GM12874 (cell line): Measurements from ENCODE around the gene CASQ2.

Experiments
- TF ChIP-seq, protein P1 (sequence below): IDR thresholded peaks from 2 replicates; pipeline ENCODE4 v1.5.1; 2011; ENCODE audit warnings: low read depth, mild to moderate bottlenecking, control low read depth, low read length, moderate library complexity; ENCODE audit not compliant: insufficient read depth

CASQ2 gene

DNA sequence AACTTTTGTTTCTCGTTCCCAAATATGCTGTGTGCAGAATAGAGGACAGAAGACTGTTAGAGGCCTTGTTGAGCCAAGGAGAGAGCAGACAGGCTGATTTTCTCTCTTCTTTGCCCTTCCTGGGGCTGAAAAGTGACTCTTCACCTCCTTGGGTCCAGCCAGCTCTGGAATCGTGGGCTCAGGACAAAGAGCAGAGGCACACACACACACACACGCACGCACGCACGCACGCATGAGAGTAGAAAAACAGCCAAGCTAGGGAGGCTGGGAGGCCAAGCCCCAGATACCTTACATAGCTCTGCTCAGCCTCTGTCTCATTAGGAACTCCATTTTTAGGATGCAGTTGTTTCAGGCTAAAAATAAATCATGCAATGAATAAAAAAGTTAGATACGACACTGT is at the start of gene CASQ2:
Gene CASQ2 (minus strand): TSS at position 166 of the 400 bp plus-strand sequence. CDS start 173 bp downstream, outside the sequence.
- TF ChIP-seq, protein P1, sequence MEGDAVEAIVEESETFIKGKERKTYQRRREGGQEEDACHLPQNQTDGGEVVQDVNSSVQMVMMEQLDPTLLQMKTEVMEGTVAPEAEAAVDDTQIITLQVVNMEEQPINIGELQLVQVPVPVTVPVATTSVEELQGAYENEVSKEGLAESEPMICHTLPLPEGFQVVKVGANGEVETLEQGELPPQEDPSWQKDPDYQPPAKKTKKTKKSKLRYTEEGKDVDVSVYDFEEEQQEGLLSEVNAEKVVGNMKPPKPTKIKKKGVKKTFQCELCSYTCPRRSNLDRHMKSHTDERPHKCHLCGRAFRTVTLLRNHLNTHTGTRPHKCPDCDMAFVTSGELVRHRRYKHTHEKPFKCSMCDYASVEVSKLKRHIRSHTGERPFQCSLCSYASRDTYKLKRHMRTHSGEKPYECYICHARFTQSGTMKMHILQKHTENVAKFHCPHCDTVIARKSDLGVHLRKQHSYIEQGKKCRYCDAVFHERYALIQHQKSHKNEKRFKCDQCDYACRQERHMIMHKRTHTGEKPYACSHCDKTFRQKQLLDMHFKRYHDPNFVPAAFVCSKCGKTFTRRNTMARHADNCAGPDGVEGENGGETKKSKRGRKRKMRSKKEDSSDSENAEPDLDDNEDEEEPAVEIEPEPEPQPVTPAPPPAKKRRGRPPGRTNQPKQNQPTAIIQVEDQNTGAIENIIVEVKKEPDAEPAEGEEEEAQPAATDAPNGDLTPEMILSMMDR = no peak

DNA sequence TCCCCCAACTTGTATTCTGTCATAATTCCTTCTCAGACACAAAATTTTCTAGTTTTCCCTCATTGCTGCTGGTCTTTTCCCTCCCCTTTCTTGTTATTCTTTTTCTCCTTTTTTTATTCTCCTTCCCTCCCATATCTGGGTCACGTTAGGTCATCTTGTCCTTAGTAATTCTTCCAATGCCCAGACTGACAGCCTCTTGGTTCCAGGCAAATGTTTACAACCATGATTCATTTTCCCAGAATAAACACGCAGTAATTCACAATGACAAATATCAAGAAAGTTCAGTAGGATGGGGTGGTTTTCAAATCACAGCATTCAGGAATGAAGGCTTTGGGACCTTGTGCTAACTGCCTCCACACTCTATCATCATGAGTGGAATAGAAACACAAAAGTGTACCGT is 47.2 kb upstream of the CASQ2 start:
- TF ChIP-seq, protein P1 = no peak

DNA sequence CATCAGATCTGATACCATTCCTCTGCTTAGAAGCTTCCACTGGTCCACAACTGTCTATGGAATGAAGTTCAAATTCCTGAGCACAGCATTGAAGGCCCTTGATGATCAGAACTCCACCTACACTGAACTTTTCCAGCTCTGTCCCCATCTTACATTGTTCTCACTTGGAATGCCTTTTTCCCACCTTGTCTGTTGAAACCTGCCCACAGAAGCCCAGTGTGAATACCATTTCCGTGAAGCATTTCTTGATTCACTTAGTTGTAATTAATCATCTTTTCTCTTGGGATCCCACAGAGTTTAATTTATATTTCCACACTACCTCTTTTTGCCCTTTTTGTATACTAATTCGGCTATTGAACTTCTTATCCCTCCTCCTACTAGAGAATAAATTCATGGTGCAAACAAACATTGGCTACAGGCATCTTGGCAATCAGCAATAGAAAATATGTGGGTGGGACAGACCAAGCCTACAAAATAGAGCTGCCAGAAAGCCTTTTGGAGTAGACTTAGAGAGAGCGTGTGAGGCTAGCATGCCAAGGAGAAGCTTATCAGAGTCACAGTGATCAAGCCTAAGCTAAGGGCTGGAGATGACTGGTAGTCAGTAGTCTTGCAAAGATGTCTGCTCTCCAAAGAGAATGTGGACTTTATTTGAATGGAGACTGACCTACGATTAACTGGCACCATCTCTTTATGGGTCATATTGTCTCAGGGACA is 46.3 kb upstream of the CASQ2 start:
- TF ChIP-seq, protein P1 = no peak

- TF ChIP-seq, protein P1 = no peak
Measured at GRCh38 chr1:115813727-115814126, 45.2 kb upstream of the CASQ2 start.

DNA sequence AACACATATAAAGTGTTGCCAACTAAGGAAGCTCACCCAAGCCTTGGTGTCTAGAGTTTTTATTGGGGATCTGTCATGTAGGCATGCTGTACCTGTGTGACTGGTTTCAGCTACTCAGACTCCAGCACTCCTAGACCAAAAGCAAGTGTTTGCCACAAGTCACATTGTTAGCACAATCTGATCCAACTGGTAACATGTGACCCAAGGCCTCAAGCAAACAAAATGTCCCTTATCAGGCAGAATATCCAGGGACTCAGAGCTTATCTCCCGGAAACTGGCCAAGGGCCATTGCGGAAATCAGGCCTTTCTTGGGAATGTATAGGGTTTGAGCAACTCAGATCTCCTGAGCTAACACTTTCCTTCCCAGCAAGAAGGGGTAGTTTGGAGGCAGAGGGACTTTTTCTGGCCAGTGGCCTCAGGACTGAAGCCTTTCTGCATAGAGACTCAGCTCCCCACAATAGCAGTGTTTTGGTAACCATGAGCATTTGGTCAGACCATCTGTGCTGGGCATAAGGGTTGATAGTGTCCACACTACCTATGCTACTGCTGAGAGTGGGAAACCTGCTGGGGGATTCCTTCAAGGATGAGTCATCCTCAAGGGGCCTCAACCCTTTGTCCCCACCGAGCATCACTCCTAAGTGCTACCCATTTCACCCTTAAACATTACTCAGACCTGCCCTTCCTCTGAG is 42.8 kb upstream of the CASQ2 start:
- TF ChIP-seq, protein P1 = no peak

DNA sequence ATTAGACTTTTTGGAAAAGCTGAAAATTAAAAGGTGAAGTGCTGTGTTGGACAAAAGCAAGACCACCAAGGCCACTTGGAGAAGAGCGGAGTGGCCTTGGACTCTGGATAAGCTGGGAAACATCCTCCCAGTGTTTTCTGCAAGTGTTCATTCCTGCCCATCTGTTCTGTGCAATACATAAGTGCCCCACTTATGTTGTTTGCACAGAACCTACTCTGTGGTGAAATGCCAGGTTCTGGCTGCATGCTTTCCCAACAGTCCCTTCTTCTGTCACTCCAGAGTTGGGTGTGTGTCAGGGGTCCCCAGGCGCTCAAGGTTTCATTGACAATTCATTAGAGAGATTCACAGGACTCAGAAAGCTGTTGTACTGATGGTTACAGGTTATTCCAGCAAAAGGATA is 42.1 kb upstream of the CASQ2 start:
- TF ChIP-seq, protein P1 = no peak

DNA sequence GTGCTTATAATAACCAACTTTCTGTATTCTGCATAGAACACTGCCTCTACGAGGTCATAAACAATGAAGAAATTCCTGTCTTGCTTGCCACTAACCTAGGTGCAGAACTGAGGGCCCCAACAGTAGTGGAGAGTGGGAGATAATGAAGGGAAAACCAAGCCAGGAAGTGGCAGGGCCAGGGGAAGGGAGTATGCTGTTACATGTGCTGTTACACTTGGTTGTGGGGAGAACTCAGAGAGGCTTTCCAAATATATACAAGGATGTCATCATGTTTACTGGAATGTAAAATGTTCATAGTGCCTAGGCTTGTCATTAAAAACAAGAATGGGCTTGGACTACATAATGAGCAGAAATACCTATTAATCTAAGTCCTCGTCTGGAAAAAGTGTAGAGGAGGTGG is 41.3 kb upstream of the CASQ2 start:
- TF ChIP-seq, protein P1 = no peak
